GM18519 (cell line): ENCODE data around the gene TOX3.

ENCODE experiments used
- ATAC-seq: cut with Tn5 transposase; IDR thresholded peaks from one replicate; pipeline ENCODE4 v1.9.1; 2021; ENCODE audit warnings: mild to moderate bottlenecking, moderate library complexity; ENCODE audit not compliant: unreplicated experiment, low FRiP score

Gene TOX3

DNA sequence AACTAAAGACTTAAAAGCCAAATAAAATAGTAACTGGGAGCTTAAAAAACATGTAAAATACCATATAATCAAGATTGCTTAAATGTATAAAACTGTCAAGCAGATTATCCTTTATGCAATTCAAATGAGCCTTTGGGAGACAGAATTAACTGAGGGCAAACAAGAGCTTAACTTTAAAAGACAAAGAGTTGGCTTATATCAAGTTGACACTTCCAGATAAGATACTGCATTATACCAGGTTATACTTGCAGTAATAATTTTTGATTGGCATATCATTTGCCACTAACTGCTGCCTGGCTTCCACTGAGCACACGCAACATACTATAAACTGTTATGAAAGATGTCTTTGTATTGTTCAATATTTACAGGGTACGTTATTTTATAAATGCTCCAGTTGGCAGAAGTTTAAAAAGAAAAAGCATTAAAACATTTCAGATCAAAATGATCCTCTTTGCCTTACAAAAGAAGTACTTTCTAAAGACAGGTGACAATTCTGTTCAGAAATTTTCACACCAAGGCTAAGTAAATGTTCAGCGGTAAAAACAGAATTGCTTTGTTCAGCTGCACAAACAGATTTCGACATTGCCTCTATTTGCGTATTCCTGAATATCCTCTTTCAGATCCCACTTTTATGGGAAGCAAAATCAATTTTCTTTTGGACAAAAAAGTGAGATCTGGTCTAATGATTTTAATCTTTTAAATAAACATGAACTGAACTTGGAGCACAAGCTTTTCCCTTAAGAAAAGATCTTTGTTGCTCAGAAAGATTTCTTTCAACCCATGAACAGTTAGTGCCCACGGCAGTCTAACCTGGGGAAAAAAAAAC is 50.7 kb downstream of the TOX3 start:
- no peak for ATAC-seq

DNA sequence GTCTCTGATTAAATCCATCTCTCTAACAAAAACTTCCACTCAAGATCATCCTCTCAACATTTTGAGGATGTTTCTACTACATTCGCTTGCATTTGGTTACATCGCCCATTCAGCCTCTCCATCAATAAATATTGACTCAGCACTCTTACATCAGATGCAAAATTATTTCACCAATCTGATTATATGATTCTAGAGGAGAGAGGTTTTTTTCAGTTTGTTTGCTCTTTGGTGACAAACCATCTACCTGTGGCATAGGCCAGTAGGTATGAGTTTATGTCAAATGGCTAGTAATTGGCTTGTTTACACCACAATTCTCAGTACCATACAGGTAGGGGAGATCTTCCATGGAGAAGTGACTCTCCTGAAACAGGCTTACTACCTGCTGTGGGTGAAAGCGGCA is 52.3 kb downstream of the TOX3 start:
- no peak for ATAC-seq

DNA sequence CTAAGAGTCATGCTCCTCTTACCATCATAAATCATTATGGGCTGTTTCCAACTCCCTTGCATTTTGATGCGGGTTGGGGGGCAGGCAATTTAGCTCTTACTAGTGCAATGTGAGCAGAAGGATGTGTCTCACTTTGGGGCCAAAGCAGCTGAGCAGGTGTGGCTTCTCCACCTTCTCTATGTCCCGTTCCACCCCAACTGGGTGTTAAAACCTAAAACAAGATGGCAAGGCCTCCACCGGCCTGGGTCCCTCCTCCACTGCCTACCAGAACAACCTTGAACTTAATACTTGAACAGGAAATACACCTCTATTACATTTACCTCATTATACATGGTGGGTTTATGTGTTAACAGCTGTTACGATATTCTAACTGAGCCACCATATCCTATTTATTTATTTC is 52.8 kb downstream of the TOX3 start:
- ATAC-seq, result no peak

DNA sequence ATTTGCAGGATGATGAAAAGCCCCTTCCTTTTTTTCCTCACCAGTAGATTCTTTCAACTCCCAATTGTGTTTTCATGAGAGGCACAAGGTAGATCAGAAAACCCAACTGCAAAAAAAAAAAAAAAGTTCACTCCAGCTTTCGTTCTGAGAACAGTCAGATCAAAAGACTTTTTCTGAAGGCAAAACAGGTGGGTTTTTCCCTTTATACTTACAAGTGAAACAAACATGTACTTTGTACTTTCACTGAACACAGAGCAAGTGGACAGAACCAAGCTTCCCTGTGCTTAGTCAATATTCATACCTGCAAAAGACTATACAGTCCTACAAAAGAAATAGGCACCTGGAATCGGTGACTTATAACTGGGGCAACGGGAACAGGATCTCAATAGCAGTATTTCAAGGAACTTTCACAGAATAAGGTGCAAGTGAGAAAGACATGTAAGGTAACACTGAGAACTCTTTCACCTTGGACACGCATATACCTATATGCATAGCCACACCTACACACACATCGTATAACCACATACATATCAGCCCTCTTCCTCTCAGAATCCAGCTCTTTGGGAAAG is 54.1 kb downstream of the TOX3 start:
- no peak for ATAC-seq

DNA sequence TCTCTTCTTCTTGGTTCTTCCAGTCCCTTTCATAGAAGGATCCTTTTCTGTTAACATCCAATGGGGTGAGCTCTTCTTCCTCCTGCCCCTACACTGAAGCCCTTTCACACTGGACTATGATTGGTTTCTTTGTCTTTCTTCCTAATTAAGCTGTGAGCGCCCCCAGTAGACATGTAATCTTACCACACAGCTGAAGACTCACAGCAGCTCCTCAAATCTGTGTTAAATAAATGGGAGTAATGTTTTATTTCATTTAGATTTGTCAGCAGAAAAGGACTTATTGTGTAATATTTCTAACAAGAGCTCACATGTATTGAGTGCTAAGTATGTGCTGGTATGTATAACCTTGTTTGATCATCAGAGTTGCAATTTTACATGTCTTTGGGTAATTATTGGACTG is 55.7 kb downstream of the TOX3 start:
- ATAC-seq, result no peak

DNA sequence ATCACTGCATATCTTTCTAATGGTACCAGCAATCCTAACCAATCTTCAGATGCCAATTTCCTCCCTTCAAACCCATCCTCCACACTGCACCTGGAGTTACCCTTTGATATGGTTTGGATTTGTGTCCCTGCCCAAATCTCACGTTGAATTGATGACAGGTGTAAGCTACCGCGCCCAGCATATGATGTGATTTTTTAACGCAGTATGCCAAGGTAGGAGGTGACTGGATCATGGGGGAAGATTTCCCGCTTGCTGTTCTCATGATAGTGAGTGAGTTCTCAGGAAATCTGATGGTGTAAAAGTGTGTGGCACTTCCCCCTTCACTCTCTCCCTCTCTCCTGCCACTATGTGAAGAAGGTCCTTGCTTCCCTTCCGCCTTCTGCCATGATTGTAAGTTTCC is 57.0 kb downstream of the TOX3 start:
- no peak for ATAC-seq

DNA sequence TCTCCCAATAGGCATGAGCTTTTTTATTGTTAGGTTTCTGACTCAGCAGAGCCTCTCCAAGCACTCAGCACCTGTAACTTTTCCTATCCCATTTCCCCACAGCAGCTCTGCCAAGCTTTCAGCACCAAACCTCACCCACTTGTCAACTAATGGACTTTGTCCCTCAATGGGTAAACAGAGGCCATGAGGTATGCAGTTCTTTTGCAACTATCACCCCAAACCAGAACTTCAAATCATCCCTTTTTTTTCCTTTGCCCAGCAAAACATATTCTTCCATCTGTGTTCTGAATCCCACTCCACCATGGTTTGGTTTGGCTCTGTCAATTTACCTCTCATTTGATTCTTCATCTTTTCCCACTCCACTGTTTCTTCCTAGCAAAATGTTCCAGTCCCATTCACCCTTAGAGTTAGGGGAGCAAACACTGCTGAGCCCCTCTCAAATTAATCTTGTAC is 58.1 kb downstream of the TOX3 start:
- no peak for ATAC-seq

- ATAC-seq, result no peak
These were observed 59.0 kb downstream of the TOX3 start for GRCh38 chr16:52487849-52488457.

DNA sequence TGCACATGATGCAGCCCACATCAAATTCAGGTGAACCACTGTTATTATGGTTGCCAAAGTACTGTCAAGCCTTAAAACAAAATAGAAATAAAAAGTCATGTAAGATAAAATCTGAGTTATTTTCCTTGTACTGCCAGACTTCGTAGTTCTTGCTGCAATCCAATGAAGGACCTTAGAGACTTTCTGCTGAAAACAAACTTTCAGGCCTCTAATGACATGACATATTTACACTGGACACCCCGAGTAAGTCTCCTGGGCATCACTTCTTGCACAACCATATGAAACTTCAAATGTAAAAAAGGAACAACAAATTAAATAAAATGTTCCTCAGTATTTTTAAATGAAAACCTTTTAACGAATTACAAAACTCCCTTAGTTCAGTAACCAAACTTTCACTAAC is 66.7 kb downstream of the TOX3 start:
- ATAC-seq, result no peak

GRCh38 chr16:52476111-52476510 is 70.8 kb downstream of the TOX3 start:
- no peak for ATAC-seq

DNA sequence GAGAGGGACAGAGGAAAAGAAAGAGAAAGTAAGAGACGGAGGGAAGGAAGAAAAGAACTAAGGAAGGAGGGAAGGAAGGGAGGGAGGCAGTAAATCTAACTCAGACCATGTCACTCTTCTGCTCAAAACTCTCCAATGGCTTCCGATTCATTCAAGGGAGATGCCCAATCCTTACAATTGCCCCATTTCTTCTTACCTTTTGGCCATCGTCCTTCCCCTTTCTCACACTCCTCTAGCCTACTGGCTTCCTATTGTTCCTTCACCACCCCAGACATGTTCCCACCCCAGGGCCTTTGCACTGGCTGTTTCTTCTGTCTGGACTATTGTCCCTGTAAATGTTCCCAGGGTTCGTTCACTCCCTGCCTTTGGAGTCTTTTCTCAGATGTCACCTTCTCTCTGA is 72.3 kb downstream of the TOX3 start:
- no peak for ATAC-seq

- ATAC-seq, result no peak
These were observed 73.8 kb downstream of the TOX3 start for GRCh38 chr16:52473096-52473495.

DNA sequence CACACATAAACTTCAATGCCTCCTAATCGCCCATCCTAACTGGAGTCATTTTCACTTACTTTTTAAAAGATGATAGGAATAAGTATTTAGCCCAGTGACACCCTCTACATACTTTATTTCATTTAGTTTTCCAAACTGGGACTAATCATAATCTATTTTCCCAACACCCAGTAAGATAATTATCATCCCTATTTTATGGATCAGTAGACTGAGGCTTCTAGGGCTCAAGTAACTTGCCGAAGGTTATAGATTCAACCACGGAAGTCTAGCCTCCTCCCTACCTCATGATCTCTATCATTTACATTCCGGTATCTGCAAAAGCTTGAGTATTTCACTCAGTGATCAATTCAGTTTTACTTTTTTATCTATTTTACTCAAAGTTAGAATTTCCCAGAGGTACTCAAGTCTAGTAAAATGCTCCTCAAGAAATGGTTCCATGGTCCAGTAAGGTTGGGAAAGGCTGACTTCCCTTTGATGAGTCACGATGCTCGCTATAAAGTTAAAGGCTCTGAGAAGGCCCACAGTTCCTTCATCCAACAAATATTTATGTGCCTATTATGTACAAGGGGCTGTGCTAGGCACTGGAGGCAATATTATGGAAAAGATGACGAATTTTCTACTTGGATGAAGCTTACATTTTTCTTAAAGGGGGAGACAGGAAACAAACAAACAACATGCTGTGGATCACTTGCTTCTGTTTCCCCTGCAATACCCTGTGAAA is 75.1 kb downstream of the TOX3 start:
- ATAC-seq, result no peak

DNA sequence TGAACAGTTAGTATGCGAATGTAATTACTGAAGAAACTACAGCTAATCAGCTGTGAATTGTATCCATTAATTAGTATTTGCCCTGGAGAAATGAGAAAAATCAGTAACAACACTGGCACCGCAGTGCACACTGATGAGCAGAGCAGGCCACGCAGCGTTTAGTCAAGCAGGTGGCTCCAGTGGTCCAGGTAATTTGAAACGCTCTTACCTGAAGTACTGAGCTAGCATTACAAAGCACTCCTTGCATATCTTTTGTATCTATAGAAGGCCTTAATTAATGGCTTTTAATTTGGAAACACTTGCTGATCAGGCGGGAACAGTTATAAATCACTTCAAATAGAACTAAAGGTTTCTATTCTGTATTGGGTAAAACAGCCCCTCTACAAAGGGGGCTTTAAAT is 76.4 kb downstream of the TOX3 start:
- ATAC-seq, result no peak

DNA sequence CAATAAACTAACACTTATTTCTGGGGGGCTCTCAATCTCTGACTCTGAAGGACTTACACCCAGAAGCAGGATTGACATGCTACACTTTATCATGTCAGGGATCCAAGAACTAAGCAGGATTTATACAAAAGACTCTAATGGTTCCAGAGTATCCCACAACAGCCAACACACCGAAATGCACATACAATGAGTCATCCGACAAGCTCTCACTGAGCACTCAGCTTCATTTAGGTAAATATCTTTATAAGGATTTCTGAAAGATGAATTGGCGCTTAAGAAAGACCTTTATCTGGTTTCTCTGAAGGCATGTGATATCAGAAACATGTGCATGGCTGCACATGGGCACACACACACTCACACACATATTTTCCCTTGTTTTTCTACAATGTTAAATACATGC is 77.2 kb downstream of the TOX3 start:
- no peak for ATAC-seq

DNA sequence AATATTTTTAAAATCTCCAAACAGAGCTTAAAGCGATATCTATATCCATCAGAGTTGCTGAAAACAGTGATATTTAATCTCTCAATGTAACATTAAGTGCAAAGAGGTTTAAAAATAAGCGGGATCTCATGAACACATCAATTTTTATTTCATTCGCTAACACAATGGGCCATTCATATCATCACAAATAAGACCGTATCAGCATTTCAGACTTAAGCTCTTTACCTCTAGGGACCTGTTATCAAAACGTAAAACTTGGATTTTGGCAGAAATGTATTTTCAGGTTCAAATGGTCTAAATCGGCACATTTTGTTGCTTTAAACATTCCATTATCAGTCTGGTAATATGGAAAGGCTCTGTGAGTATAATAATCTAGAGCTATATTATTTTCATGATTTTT is 77.9 kb downstream of the TOX3 start:
- ATAC-seq, result no peak

DNA sequence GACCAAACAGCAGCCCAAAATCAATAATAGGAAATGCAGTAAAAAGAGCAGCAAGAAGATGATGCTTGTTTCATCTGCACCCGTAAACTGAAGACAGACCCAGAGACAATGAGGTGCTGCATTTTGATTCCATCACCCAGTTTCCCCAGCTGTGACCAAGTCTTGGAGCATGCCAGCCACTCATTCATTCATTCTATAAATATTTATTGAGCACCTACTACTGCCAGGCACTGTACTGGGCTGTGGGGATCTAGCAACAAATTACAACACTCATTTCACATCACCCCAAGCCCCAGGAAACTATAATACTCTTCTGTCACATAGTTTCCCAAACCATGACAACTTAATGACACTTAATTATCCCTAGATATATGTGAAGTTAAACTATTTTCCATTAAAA is 79.2 kb downstream of the TOX3 start:
- no peak for ATAC-seq

GRCh38 chr16:52466994-52467393 is 79.9 kb downstream of the TOX3 start:
- no peak for ATAC-seq

- ATAC-seq, result no peak
These were observed 81.2 kb downstream of the TOX3 start for GRCh38 chr16:52465711-52466267.

- ATAC-seq, result no peak
These were observed 83.0 kb downstream of the TOX3 start for GRCh38 chr16:52463904-52464303.

- no peak for ATAC-seq
These were observed 84.1 kb downstream of the TOX3 start for GRCh38 chr16:52462816-52463215.
